ENCODE results near the gene BACE2. TPM values are rescaled to one million over a fixed set of nuclear protein-coding genes. Genes with fewer than 3 reads are reported as not detected.
A peak's percentile ranks its signal among the peaks of the same experiment; 100 is the strongest.

Gene BACE2
- total RNA-seq, 4 donors from 2014 or later = 31.9 to 63.4 (median 50.0) TPM

DNA sequence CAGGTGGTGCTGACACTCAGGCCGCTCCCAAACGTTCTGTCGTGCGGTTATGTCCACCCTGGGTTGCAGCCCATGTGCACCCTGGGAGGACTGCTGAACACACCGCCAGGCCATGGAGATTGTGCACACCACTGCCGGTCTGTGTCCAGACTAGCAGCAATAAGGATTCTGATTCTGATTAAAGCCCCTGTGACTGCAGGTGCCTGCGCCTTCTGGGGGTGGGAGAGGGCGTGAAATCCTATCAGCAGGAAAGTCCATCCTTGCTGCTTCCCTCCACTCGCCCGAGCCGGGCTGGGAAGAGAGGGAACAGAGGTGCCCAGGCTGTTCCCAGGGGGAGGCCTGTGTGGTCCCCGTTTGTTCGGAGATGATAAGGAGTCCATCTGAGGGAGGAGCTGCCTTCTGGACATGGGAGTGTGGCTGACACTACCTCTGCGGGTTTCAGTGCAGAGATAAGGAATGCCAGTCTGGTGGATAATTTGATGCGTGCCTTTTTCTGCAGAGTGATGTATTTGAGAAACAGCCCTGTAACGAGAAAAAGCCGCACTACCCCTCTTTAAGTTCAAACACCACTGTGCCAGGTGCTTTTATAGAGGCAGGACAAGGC lies 41.2 kb downstream of the BACE2 start:
- no peak for ATAC-seq
- H3K27me3 ChIP-seq = no peaks in the 10 kb centered on the region
- peak overlapping the region in 1 of 4 donors; percentile 77 for H3K27ac ChIP-seq
- WGBS, 2 donors (ENCODE audit: low coverage in 1 of 2) = 68% methylated on average over 4 of the region's 17 CpGs; no CpG with 5 or more reads in 1 of the 2 donors
- TF ChIP-seq POLR2A (IDR thresholded peaks at IDR 0.05) (no peak), EP300 (IDR thresholded peaks at IDR 0.05) (no peak), POLR2AphosphoS5 (IDR thresholded peaks at IDR 0.05) (no peak)
- TF ChIP-seq, protein P1, sequence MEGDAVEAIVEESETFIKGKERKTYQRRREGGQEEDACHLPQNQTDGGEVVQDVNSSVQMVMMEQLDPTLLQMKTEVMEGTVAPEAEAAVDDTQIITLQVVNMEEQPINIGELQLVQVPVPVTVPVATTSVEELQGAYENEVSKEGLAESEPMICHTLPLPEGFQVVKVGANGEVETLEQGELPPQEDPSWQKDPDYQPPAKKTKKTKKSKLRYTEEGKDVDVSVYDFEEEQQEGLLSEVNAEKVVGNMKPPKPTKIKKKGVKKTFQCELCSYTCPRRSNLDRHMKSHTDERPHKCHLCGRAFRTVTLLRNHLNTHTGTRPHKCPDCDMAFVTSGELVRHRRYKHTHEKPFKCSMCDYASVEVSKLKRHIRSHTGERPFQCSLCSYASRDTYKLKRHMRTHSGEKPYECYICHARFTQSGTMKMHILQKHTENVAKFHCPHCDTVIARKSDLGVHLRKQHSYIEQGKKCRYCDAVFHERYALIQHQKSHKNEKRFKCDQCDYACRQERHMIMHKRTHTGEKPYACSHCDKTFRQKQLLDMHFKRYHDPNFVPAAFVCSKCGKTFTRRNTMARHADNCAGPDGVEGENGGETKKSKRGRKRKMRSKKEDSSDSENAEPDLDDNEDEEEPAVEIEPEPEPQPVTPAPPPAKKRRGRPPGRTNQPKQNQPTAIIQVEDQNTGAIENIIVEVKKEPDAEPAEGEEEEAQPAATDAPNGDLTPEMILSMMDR (IDR thresholded peaks at IDR 0.05) = no peak
- H3K9me3 ChIP-seq = no peaks in the 10 kb centered on the region
- peaks cover 0 to 14% of the 10 kb centered on the region in 2 donors for H3K36me3 ChIP-seq
- H3K4me1 ChIP-seq = peaks cover 0 to 53% (median 8%) of the 10 kb centered on the region in 3 donors
- no peak overlapping the region for H3K4me3 ChIP-seq

DNA sequence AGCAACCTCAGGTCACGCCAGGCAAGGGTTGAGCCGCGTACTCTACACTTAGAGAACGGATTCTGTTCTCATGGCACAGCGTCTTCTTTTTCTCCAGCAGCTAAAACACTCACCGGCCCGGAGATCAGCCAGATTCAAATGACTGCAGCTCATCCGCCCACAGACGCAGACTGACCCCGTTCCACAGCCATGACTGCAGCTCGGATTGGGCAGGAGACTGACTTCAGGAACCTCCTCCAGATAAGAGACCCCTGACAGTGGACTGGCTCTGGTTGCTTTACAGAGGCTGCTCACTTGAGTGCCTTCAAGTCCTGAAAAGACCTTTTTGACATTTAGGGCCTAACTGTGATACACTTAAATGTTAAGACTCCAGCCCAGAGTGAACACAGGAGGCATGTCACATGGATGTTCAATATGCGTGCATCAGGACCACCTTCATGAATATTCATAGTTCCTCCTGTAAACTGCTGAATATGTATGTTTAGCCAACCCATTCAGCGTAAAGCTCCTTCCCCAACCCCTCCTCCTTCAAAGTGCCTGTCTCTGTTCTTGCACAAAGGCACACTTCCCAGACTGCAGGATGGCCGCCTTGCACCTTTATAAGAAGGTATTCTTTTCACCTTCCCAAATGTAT lies 42.6 kb downstream of the BACE2 start:
- Histone ChIP-seq H3K27ac (peak overlapping the region in 1 of 4 donors; percentile 9), H3K36me3 (peaks cover 0 to 14% of the 10 kb centered on the region in 2 donors), H3K4me1 (peaks cover 0 to 53% (median 8%) of the 10 kb centered on the region in 3 donors), H3K9me3 (no peaks in the 10 kb centered on the region), H3K4me3 (no peak overlapping the region), H3K27me3 (no peaks in the 10 kb centered on the region)
- 64 to 86% methylated on average over 6 to 13 of the region's 14 CpGs for WGBS, 2 donors (ENCODE audit: low coverage in 1 of 2)
- no peak for ATAC-seq
- TF ChIP-seq EP300 (IDR thresholded peaks at IDR 0.05) = no peak
- no peak for TF ChIP-seq POLR2AphosphoS5 (IDR thresholded peaks at IDR 0.05)
- TF ChIP-seq, protein P1 (IDR thresholded peaks at IDR 0.05) = no peak
- no peak for TF ChIP-seq POLR2A (IDR thresholded peaks at IDR 0.05)

DNA sequence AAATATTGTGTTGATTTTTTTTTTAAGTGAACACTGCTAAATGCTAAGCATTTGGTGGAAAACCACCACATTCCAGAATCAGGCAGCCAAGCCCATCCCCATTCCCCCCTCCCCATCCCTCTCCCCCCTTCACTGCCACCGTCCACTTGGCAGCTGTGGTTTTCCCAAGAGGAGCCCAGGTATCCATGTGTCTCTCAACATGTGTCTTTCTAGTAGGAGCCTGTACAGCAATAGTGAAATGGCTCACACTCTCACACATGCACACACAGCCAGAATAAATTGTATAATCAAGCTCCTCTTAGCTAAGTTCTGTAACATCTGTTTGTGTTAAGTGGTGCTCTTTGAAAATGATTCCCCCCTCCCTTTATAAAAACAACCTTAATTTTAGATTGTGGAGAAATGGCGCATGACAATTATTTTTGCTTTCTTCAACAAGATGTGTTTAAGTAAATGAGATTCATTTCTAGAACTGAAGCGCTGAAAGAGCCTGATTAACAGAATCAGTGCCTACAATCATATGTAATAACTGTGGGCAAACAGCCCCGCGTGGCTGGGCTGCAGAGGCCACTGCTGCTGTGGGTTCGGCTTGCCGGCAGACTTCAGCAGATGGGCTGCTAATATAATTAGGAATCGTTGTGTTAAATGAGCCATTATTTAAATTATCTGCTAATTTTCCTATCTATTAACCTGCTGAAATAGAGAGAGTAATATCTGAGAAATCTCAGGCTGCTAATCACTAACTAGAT lies 43.3 kb downstream of the BACE2 start:
- Histone ChIP-seq H3K9me3 (no peaks in the 10 kb centered on the region), H3K27ac (no peak overlapping the region), H3K4me3 (no peak overlapping the region), H3K27me3 (no peaks in the 10 kb centered on the region), H3K36me3 (peaks cover 0 to 14% of the 10 kb centered on the region in 2 donors), H3K4me1 (peaks cover 0 to 53% (median 8%) of the 10 kb centered on the region in 3 donors)
- TF ChIP-seq, protein P1 (IDR thresholded peaks at IDR 0.05) = no peak
- no peak for TF ChIP-seq POLR2AphosphoS5 (IDR thresholded peaks at IDR 0.05)
- no peak for TF ChIP-seq EP300 (IDR thresholded peaks at IDR 0.05)
- TF ChIP-seq POLR2A (IDR thresholded peaks at IDR 0.05) = no peak
- ATAC-seq = no peak
- WGBS, 2 donors (ENCODE audit: low coverage in 1 of 2) = 85 to 91% methylated on average over 7 to 8 of the region's 8 CpGs

DNA sequence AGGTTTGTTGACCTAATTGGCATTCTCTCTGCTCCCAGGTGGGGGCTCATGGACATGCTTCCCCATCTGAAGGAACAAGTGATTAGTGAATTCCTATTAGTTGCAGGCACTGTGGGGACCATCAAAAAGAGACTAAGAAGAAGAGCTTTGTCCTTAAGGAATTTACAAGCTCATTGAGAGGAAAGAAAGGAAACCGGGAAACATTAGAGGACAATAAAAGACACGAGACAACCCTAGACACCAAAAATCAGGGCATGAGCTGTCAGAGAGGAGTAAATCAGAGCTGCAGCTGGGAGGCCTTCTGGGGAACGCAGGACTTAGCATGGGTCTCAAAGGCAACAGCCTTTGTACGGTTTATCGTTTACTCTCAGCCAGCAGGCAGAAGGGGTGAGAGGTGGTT lies 45.1 kb downstream of the BACE2 start:
- H3K4me3 ChIP-seq = no peak overlapping the region
- no peak for ATAC-seq
- 79 to 90% methylated on average over 3 to 5 of the region's 5 CpGs for WGBS, 2 donors (ENCODE audit: low coverage in 1 of 2)

More for the DNA sequence above, 45.1 kb downstream of the BACE2 start:
- H3K9me3 ChIP-seq = no peaks in the 10 kb centered on the region
- H3K27ac ChIP-seq = no peak overlapping the region
- H3K36me3 ChIP-seq = peaks cover 0 to 14% of the 10 kb centered on the region in 2 donors
- peaks cover 0 to 54% (median 8%) of the 10 kb centered on the region in 3 donors for H3K4me1 ChIP-seq
- H3K27me3 ChIP-seq = no peaks in the 10 kb centered on the region
- no peak for TF ChIP-seq POLR2A (IDR thresholded peaks at IDR 0.05)
- TF ChIP-seq EP300 (IDR thresholded peaks at IDR 0.05) = no peak
- TF ChIP-seq POLR2AphosphoS5 (IDR thresholded peaks at IDR 0.05) = no peak
- TF ChIP-seq, protein P1 (IDR thresholded peaks at IDR 0.05) = no peak
